GM18508 (cell line): ENCODE measurements around the gene FBL.
"Not testable (repeated sequence)": the region's sequence is repeated elsewhere in the genome, so short reads cannot be mapped to it uniquely, and the experiment has no call there.

Source experiments
- ATAC-seq: cut with Tn5 transposase; IDR thresholded peaks from one replicate; pipeline ENCODE4 v1.9.1; 2021; ENCODE audit warnings: moderate number of reproducible peaks; ENCODE audit not compliant: insufficient read depth, unreplicated experiment

Gene FBL

DNA sequence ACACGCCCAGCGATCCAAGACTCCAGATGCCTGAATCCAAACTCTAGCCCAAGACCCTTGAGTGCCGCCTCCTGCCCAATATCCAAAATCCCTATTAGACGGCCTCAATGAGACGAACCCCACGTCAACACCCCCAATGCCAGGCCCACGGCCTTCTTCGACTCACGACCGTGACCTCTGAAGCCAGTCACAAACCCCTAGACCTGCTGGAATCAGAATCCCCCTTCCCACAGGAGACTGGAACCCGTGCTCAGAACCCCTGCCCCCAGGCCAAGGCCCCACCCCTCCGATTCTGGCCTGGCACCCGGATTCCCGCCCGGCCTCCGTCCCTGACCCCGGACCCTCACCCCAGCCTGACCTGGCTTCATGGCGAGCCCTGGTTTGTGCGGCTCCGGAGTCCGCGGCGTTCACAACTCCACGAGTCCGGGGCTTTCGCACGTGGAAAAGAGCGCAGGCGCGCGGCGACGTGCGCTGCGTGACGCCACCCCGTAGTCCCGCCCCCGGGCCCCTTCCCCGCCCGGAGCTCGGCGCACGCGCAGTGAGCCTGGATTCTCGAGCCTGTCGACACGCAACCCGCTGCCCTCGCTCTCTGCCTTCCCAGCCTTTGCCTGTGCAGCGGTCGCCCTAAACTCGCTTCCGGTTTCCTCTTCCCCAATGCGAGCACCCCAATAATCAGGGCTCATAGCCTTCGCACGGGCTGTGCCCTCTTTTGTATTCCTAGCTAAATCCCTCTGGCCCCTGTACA is at the start of gene FBL:
TSS of gene FBL (minus strand) at position 447 of the 745 bp plus-strand sequence. CDS start at position 368, 79 bp downstream.
- ATAC-seq, result no peak

DNA sequence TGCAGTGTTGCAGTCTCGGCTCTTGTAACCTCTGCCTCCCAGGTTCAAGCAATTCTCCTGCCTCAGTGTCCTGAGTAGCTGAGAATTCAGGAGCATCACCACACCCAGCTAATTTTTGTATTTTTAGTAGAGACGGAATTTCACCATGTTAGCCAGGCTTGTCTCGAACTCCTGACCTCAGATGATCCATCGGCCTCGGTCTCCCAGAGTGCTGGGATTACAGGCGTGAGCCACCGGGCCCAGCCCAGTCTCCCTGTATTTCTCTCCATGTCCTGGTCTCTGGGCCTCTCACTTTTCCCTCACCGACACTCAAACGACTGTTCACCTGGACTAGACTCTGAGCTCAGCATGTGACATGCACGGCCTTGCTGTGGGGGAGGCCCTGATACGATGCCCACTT is 48.9 kb upstream of the FBL start:
- ATAC-seq, result not testable (repeated sequence)

DNA sequence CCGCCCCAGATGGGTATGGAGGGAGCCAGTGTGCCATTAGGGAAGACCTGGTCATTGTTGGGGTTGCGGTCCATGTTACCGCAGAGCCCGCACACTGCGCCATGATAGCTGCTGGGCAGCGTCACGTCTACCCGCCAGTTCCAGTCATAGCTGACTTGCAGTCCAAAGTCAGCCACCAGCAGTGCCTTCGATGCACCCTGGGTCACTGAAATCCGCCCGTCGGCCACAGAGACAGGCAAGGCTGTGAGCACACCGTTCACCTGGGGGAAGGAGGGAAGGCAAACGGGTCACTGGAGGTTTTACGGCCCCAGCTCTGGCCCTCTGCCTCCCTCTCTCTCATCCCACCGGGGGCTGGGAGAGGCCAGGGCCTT is 48.0 kb upstream of the FBL start:
- not testable (repeated sequence) for ATAC-seq

DNA sequence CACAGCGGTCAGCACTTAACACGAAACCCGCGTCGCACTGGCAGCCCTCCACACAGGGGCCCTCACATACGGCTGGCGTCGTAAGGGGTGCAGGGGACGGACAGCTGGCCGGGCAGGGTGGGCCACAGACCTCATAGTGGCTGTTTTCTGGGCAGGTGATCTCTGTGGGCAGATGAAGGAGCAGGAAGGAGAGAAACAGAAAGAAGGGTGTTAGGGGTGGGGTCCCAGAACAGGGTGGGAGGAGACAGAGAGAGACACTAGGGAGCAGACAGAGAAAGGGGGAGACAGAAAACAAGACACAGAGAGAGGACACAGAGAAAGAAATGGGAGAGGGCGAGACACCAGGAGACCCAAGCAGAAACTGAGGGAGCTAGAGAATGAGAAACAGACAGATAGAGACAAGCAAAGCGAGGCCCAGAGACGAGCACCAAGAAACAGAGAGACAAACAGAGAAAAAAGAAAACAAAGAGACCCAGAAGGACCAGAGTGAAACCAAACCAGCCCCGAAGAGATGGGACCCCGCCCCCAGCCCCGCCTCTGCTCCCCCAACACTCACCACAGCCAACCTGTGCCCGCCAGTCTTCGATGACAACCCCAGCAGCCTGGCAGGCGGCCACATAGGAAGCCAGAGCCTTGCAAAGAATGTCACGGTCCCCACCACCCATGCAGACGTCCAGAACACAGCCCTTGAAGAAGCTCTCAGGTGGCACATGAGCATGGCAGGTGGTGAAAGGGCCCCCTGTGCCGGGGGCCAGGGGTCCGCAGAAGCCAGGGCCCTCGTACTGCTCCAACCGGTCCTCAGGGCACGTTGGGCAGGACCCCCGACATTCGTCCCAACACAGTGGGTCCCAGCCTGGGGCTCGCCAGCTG is 47.4 kb upstream of the FBL start:
- not testable (repeated sequence) for ATAC-seq

DNA sequence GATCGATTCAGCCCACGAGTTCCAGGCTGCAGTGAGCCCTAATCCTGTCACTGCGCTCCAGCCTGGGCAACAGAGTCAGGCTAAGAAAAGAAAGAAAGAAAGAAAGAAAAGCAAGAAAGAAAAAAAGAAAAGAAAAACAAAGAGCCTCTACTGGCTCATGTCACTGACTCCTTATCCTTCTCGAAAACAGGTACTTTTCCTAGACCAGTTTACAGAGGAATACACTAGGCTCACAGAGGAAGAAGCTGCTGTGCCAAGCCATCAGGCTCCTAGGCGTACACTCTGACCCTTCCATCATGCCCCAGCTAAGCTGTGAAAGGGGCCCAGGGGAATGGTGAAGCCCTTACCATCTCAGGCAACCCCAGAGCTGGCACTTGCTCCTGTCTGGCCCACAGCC is 46.3 kb upstream of the FBL start:
- ATAC-seq, result not testable (repeated sequence)

DNA sequence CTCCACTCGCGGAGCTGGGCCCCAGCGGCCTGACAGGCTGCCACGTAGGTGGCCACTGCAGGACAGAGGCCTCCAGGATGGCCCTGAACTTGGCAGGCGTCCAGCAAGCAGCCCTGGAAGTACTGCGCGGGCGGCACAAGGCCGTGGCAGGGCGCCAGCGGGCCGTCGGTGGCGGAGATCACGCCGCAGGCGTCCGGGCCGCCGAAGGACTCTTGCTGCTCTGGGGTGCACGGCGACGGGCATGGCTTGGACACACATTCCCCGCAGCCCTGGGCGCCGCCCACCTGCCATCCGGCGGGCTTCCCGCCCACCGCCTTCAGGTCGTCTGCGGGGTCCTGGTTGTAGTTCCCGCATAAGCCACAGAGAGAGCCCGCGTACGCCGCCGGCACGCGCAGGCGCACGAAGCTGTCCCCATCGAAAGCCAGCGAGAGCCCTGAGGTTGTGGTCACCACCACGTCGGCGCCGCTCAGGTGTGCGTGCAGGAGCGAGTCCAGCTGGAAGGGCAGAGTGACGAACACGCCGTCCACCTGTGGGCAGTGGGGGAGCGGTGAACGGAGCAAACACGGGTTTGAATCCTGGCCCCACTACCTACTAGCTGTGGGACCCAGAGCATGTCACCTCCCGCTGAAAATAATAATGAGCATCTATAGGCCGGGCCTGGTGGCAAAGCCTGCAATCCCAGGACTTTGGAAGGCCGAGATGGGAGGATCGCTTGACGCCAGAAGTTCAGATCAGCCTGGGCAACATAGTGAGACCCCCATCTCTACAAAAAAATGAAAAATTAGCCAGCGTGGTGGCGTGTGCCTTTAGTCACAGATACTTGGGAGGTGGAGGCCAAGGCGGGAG is 45.7 kb upstream of the FBL start:
- not testable (repeated sequence) for ATAC-seq

DNA sequence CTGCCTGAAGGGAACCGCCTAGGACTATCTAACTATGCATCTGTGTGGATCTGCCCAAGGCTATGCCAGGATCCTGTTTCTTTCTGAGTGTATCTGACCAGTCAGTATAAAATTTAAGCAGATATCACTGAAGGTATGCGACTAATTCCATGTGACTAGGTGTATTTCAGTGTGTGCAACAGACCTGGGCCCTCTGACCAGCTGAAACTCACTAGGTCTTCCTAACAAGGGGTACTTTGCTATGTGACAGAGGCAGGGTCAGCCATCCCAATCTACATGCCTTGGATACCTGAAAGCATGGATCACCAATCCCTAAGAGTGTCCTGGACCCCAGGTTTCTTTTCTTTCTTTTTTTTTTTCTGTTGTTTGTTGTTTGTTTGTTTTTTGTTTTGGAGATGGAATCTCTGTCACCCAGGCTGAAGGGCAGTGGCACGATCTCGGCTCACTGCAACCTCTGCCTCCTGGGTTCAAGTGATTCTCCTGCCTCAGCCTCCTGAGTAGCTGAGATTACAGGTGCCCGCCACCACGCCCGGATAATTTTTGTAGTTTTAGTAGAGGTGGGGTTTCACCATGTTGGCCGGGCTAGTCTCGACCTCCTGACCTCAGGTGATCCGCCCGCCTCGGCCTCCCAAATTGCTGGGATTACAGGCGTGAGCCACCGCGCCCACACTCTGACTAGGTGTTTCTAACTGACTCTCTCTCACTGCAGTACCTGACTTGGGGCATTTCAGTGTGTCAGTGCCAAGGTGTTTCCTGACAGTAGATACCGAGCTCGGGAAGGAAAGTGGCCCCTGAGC is 44.8 kb upstream of the FBL start:
- no peak for ATAC-seq

DNA sequence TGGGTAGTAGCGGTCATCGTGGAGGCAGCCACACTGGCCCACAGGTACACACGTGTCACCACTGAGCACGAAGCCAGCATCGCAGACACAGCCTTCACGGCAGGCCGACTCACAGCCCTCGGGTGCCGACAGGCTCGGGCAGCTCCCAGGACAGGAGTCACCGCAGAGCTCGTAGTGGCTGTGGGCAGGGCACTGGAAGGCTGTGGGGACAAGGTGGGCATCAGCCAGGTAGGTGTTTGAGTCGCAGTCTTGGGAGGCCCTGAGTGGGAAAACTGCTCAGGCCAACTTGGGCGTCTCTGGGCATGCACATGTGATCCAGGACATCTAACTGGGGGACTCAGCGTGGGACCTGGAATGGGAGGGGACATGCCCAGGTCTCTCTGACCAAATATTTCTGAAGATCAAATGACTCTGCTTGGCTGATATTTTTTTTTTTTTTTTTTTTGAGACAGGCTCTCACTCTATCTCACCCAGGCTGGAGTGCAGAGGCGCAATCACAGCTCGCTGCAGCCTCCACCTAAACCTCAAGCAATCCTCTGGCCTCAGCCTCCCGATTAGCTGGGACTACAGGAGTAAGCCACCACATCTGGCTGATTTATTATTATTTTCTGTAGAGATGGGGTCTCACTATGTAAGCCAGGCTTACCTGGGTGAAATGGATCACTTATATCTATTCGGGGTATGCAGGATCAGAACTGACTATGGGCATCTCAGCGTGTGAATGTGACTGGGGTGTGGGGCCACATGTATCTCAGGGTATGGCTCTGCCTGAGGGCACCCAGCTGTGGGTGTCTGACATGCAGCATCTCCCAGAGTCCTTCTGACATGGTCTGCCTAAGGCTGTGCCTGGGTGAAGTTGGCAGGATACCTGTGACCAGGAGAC is 43.9 kb upstream of the FBL start:
- not testable (repeated sequence) for ATAC-seq

DNA sequence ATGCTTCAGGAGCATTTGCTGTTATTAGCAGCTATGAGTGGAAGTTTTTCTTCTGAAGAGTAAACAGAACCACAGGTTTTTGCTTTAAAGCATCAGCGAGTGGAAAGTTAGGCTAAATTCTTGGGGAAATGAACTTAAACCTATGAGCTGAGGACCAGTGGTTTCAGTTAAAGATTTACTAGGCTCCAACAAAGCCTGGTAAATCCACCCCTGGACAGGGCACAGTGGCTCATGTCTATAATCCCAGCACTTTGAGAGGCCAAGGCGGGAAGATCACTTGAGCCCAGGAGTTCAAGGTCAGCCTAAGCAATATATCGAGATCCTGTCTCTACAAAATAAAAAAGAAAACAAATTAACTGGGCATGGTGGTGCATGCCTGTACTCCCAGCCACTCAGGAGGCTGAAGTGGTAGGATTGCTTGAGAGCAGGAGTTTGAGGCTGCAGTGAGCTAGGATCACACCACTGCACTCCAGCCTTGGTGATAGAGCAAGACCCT is 41.3 kb upstream of the FBL start:
- not testable (repeated sequence) for ATAC-seq

DNA sequence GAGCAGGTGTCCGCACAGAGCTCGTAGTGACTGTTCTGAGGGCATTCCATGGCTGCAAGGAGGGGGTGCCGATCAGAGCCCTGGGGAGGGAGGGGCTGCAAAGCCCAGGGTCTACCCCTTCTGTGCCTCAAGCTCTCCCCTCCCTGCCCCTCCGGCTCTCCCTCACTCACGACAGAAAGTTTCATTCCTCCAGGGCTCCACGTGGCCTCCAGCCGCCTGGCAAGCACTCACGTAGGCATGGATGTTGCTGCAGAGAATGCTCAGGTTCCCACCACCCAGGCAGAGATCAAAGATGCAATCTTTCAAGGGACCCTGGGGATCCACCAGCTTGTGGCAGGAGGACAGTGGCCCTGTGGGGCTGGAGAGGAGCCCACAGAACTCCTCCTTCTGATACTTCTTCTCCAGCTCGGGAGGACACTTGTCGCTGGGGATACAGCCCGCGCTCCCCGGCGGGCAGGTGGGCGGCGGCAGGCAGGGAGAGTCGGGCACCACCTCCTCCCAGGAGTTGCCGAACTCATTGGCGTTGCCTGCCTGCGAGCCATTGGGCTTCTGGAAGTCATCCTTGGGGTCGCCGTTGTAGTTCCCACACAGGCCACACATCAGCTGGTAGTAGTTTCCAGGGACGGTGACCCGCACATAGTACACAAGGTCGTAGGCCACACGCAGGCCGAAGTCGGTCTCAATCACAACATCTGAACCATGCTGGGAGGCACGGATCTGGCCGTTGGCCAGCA is 39.8 kb upstream of the FBL start:
- ATAC-seq, result not testable (repeated sequence)

DNA sequence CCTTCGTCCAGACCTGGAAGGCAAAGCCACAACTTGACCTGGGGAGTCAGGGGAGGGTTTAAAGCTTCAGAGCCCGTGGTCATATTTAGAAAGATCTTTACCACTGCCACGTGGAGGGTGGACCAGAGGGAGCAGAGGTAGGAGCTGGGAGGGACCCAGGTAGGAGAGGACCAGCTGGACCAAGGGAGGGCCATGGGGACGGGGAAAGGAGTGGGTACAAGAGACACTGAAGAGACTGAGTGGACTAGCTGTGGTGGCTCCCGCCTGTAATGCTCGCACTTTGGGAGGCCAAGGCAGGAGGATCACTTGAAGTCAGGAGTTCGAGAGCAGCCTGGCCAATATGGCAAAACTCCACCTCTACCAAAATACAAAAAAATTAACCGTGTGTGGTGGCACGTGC is 38.5 kb upstream of the FBL start:
- ATAC-seq, result not testable (repeated sequence)

DNA sequence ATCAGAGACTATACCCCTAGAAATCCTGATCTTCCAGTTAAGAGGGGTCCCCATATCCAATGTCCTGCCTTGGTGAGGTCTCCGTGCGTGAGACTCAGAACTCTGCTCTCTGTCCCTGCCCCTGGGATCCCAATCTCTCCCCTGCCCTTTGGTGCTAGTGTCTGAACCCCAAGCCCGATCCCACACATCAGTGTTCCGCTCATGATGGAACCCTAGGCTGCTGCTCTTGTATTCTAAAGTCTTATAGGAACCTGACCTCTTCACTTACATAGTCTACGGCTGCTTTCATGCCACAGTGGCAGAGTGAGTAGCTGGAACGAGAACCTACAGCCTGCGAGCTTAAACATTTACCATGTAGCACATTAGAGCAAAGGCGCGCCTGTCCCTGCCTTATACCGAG is 36.5 kb upstream of the FBL start:
- not testable (repeated sequence) for ATAC-seq

DNA sequence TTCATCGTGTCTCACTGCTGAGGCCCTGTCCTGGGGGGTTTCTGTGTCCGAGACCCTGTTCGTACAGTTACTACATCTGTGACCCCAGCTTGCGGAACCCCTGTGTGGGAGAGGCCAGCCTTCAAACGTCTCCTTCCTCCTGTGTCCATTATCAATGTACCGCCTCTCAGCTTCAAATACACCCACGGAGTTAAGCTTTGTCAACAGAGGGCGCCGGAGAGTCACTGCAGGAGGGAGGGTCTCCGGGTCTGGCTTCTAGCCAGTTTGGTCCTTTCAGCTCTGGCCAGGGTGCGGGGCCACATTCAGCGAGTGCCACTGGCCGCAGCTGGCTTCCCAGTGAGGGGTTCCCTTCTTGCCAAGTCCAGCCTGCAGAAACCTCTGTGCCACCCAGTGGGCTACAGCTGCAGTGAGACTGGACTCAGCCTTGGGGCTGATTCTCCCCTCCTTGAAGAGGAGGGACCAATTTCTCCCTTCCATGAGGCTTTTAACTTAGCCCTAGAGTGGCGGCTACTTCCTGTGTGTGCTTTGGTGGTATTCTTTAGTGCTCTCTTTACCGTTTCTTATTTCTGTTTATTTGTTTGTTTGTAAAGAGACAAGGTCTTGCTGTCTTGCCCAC is 35.4 kb upstream of the FBL start:
- not testable (repeated sequence) for ATAC-seq

DNA sequence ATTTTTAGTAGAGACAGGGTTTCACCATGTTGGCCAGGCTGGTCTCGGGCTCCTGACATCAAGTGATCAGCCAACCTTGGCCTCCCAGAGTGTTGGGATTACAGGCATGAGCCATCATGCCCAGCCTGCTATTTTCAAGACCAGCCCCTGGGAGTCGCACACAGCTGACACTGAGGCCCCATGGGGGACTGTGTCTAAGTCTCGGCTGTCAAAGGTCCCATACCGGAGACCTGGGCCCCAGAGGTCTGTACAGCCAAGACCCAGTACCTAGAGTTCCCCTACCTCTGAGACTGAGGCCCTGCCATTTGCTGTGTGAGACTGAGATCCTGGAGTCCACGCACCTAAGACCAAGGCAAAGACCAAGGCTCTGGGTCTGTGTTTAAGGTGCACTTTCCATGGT is 34.1 kb upstream of the FBL start:
- not testable (repeated sequence) for ATAC-seq

DNA sequence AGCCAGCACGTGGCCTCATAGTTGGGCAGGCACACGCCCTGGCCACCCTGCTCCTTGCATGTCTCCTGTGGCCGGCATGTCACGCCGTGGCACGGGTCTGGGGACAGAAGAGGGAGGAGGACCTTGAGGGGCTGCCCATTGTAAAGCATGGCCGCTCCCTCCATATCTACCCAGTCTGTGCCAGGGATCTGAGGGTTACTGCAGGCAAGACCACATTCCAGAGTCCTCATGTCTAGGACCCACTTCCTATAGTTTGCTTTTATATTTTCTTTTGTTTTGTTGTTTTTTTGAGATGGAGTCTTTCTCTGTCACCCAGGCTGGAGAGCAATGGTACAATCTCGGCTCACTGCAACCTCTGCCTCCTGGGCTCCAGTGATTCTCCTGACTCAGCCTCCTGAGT is 33.6 kb upstream of the FBL start:
- ATAC-seq, result not testable (repeated sequence)

DNA sequence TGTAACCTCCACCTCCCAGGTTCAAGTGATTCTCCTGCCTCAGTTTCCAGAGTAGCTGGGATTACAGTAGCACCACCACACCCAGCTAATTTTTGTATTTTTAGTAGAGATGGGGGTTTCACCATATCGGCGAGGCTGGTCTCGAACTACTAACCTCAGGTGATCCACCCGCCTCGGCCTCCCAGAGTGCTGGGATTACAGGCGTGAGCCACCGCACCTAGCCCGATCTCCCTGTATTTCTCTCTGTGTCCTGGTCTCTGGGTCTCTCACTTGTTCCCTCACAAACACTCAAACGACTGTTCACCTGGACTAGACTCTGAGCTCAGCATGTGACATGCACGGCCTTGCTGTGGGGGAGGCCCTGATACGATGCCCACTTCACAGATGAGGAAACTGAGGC is 32.7 kb upstream of the FBL start:
- not testable (repeated sequence) for ATAC-seq

DNA sequence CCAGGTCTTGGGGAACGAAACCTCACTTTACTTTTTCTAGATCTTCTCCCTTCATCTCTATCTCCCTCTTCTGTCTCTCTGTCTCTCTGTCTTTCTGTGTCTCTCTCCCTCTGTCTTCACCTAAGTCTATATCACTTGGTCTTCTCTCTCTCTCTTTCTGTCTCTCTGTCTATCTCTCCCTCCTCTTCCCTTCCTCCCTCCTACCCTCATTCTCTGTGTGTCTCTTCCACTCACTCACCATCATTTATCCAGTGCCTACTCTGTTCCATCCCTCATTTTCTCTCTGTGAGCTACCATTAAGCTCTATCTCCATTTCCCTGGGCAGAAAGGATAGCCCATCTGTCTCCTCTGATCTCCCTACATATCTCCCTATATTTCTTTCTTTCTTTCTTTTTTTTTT is 32.2 kb upstream of the FBL start:
- ATAC-seq, result no peak

DNA sequence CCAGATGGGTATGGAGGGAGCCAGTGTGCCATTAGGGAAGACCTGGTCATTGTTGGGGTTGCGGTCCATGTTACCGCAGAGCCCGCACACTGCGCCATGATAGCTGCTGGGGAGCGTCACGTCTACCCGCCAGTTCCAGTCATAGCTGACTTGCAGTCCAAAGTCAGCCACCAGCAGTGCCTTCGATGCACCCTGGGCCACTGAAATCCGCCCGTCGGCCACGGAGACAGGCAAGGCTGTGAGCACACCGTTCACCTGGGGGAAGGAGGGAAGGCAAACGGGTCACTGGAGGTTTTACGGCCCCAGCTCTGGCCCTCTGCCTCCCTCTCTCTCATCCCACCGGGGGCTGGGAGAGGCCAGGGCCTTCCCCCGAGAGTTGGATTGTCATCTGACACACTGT is 31.8 kb upstream of the FBL start:
- ATAC-seq, result not testable (repeated sequence)
